NB4 (cell line): ENCODE results near the gene DUOX1.

ENCODE experiments used
- DNase-seq: peaks from one replicate; pipeline ENCODE4 v3.0.0; 2010; ENCODE audit warnings: low read depth
- H3K4me3 ChIP-seq: one replicate; pipeline ENCODE4 v1.5.1; 2011; ENCODE audit warnings: mild to moderate bottlenecking, low read depth, low read length, moderate library complexity
- MYC ChIP-seq: IDR thresholded peaks from 2 replicates; pipeline ENCODE4 v1.6.1; 2011; ENCODE audit warnings: low read depth, low read length
- POLR2A ChIP-seq: IDR thresholded peaks from 2 replicates; pipeline ENCODE4 v1.6.1; 2011; ENCODE audit warnings: mild to moderate bottlenecking; ENCODE audit not compliant: insufficient read length; ENCODE audit errors: extremely low read depth
- TF ChIP-seq, protein P1 (sequence below): IDR thresholded peaks from one replicate; pipeline ENCODE4 v1.5.1; 2012; ENCODE audit warnings: low read depth, low read length
- TF ChIP-seq, protein P2 (sequence below): IDR thresholded peaks from 2 replicates; pipeline ENCODE4 v1.6.1; 2011; ENCODE audit warnings: low read depth, low read length

The DUOX1 gene

DNA sequence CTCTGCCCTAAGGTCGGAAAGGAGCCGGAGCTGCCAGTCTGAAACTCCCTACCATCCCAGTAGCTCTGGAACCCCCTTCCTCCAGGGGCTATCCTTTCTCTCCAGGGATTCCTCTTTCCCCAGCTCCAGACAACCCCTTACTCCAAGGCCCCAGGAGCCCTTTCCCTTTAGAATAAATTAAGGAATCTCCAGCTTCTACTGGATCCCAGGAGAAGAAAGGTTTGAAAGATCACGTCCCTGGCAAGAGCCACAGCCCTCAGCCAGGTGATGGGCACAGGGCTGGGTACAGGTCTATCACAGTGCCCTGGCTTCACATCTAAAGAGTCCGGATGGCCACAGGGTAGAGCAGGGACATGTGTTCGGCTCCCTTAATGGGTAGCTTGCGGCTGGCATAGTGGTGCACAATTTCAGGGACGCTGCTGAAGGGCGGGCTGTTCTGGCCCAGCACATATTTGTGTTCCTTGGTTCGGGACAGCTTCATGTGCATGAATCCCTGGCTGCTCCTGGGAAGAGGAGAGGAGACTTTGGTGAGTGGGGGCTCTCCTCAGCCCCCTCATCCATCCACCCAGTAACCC, 37.9 kb downstream of the DUOX1 start:
- TF ChIP-seq POLR2A = no peak
- TF ChIP-seq, protein P1, sequence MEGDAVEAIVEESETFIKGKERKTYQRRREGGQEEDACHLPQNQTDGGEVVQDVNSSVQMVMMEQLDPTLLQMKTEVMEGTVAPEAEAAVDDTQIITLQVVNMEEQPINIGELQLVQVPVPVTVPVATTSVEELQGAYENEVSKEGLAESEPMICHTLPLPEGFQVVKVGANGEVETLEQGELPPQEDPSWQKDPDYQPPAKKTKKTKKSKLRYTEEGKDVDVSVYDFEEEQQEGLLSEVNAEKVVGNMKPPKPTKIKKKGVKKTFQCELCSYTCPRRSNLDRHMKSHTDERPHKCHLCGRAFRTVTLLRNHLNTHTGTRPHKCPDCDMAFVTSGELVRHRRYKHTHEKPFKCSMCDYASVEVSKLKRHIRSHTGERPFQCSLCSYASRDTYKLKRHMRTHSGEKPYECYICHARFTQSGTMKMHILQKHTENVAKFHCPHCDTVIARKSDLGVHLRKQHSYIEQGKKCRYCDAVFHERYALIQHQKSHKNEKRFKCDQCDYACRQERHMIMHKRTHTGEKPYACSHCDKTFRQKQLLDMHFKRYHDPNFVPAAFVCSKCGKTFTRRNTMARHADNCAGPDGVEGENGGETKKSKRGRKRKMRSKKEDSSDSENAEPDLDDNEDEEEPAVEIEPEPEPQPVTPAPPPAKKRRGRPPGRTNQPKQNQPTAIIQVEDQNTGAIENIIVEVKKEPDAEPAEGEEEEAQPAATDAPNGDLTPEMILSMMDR = no peak
- no peak for TF ChIP-seq MYC
- TF ChIP-seq, protein P2, sequence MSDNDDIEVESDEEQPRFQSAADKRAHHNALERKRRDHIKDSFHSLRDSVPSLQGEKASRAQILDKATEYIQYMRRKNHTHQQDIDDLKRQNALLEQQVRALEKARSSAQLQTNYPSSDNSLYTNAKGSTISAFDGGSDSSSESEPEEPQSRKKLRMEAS = no peak
- no peak for DNase-seq
- H3K4me3 ChIP-seq = peak overlapping the region; percentile 1

DNA sequence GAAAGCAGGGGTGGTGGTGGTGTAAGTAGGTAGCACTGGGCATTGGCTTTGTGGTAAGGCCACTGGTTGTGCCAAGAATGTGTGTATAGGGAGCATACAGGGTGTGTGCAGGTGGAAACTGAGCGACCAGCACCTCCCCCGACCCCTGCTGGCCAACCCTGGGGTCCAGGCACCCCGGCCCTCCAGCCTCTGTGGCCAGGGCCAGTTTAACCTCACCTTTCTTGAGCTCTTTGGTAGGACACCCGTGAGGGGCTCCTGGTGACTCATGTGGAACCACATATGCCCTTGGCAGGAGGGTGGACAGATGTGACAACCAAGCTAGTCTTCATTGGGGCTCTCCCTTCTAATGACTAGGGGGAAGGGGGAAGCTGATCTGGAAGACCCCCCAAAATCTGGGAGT, 38.5 kb downstream of the DUOX1 start:
- no peak for DNase-seq
- no peak for TF ChIP-seq MYC
- TF ChIP-seq, protein P2 = no peak
- TF ChIP-seq POLR2A = no peak
- TF ChIP-seq, protein P1 = no peak
- no peak overlapping the region for H3K4me3 ChIP-seq

DNA sequence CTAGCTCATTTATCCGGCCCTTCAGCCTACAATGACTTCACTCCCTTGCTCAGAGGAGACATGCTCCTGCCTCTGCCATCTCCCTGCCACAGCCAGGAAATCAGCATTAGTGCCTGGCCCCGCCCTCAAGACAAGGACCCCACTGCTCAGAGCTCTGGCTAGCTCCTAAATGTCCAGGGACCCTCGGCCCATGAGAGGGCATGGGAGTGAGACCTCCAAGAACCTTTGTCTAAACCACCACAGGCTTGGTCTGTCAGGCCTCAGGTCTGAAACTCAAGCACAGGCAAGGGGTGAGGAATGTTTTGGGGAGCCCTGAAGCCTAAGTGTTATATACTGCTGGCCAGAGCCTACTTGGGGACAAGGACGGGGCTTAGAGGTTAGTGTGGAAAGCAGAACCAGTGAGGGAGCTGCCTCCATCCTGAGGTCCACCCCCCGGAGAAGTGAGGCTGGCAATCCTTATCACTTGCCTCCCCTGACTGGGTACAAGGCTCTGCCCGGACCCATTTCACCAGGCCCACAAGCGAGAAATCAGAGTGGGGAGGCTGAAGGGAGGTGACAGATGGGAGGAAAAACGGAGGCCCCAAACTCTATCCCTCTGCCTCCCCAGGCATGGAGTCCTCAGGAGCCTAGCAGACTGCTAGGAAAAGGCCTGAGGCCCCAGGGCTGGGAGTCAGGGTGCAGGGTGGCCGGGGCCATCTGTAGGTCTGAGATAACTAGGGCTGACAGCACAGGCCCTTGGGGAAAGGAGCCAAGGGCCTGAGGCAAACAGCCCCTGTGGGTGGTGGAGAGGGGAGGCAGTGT, 39.2 kb downstream of the DUOX1 start:
- no peak for DNase-seq
- no peak for TF ChIP-seq MYC
- no peak overlapping the region for H3K4me3 ChIP-seq

DNA sequence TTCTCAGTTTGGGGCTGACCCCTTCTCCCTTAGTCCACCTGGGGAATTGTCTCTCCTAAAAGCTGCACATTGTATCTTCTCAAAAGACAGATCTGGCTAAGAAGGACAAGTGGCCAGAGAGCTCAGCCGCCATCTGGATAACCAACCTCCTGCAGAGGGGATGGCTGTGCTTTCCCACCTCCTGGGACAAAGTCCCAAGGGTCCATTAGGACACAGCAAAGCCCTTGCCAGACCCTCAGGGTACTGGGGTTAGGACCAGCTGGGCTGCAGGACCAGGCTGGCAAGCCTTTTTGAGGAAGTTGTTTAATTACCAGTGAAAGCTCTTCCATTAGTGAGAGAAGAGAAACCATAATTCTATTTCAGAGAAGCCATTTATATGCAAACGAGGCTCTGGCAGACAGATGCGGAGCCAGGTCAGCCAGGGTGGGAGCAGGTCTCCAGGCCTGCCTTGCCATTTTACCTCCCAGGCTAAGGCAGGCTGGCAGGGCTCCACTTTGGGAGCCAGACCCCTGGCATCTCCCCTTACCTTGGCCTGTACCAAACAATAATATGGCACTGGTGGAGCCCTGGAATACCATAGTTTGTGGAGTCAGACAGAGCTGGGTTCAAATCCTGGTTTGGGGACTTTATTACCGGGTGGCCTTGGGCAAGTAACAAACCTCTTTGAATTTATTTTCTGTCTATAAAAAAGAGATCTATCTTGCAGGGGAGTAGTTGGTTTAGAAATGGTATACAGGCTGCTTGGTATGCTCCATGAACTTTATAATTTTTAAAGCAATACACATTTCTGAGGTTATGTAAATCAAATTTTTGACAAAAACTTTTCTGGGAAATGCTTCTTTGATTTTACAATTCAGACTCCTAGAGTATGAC, 40.0 kb downstream of the DUOX1 start:
- TF ChIP-seq MYC = no peak
- no peak overlapping the region for H3K4me3 ChIP-seq
- peak; percentile 69 for DNase-seq

DNA sequence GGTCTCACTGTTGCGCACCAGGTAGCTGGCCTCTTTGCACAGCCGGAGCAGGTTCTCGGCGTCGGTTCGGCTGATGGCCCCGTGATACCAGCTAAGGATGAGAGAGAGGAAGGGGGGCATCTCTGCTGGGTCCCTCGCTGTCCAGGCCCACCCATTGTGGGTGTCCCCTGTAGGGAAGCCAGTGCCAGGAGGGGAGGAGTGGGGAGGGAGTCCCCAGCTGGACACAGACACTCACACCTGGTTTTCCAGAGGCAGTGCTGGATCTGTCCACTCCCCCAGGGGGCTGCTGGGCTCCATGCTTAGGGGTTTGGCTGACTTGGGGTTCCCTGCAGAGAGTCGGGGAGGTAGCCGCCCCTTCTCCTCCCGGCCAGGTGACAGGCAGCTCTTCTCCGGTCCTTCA, 42.1 kb downstream of the DUOX1 start:
- TF ChIP-seq POLR2A (no peak), MYC (no peak)
- TF ChIP-seq, protein P1 = no peak
- TF ChIP-seq, protein P2 = no peak
- no peak for DNase-seq

DNA sequence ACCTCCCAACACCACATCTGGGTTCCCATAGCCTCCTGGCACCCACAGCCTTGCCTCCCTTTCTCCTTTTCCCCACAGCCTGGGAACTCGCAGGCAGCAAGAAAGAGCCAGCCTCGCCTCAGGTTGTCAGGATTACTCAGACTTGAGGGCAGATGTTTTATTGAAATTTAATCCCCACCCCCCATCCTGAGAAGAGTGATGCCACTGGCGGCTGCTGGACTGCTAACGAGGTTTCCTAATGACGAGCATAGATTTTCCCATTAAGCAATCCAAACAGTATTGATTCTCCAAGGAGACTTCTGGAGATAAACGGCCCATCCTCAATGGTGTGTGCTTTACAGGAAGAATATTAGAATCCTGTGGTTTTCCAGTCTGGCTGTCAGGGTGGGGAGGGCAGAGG, 44.3 kb downstream of the DUOX1 start:
- TF ChIP-seq, protein P1 = no peak
- TF ChIP-seq, protein P2 = no peak
- TF ChIP-seq MYC (no peak), POLR2A (no peak)
- no peak for DNase-seq
- H3K4me3 ChIP-seq = no peak overlapping the region

More for the DNA sequence above, 42.1 kb downstream of the DUOX1 start:
- no peak overlapping the region for H3K4me3 ChIP-seq
